Fibroblast of peridontal ligament (primary cell): ENCODE measurements around the gene LSS.

Source experiments
- DNase-seq: peaks from one replicate; pipeline ENCODE4 v3.0.0-alpha.2; 2010; ENCODE audit errors: extremely low read depth

The LSS gene

GRCh38 chr21:46218906-46219590 lies 9.5 kb downstream of the LSS start:
- DNase-seq, result no peak

GRCh38 chr21:46217511-46218196 lies 10.9 kb downstream of the LSS start:
- DNase-seq, result no peak

GRCh38 chr21:46216132-46216747 lies 12.3 kb downstream of the LSS start:
- no peak for DNase-seq

- DNase-seq, result no peak
Measured at GRCh38 chr21:46215436-46216131, 13.0 kb downstream of the LSS start.

- no peak for DNase-seq
Measured at GRCh38 chr21:46214478-46215340, 13.9 kb downstream of the LSS start.

- DNase-seq, result no peak
Measured at GRCh38 chr21:46213620-46214286, 14.8 kb downstream of the LSS start.

GRCh38 chr21:46212721-46213484 lies 15.7 kb downstream of the LSS start:
- DNase-seq, result no peak

- no peak for DNase-seq
Measured at GRCh38 chr21:46211786-46212720, 16.5 kb downstream of the LSS start.

- DNase-seq, result no peak
Measured at GRCh38 chr21:46211376-46211775, 17.2 kb downstream of the LSS start.

GRCh38 chr21:46210378-46211136 lies 18.0 kb downstream of the LSS start:
- no peak for DNase-seq

GRCh38 chr21:46208761-46209721 lies 19.5 kb downstream of the LSS start:
- no peak for DNase-seq

- no peak for DNase-seq
Measured at GRCh38 chr21:46207920-46208591, 20.5 kb downstream of the LSS start.

- DNase-seq, result no peak
Measured at GRCh38 chr21:46207006-46207919, 21.3 kb downstream of the LSS start.

GRCh38 chr21:46206163-46207005 lies 22.2 kb downstream of the LSS start:
- no peak for DNase-seq

- no peak for DNase-seq
Measured at GRCh38 chr21:46205766-46206162, 22.8 kb downstream of the LSS start.
